Uterus (tissue), 4 donors: ENCODE data around the gene VKORC1. TPM values are rescaled to one million over a fixed set of nuclear protein-coding genes. Genes with fewer than 3 reads are reported as not detected.

ENCODE experiments used
- DNase-seq, 2 donors: peaks; one replicate each; pipeline ENCODE4 v3.0.0-alpha.2; 2019 to 2020
- H3K27ac ChIP-seq, 2 donors: fragments of 200-600 bp; sonication (generic); 1 replicate in 1 of 2; 2 replicates in 1 of 2; pipeline ENCODE4 v1.5.1; 2016 to 2018
- H3K27me3 ChIP-seq, 2 donors: fragments of 200-600 bp; sonication (generic); one replicate each; pipeline ENCODE4 v1.5.1; 2018 to 2019; ENCODE audit warnings: control low read depth in 1 of 2
- H3K36me3 ChIP-seq, 2 donors: fragments of 200-600 bp; sonication (generic); one replicate each; pipeline ENCODE4 v1.5.1; 2019; ENCODE audit warnings: control low read depth in 1 of 2
- H3K4me1 ChIP-seq, 2 donors: fragments of 200-600 bp; sonication (generic); one replicate each; pipeline ENCODE4 v1.5.1; 2018 to 2019; ENCODE audit warnings: control low read depth in 1 of 2
- H3K4me3 ChIP-seq, 2 donors: fragments of 200-600 bp; sonication (generic); 1 replicate in 1 of 2; 2 replicates in 1 of 2; pipeline ENCODE4 v1.5.1; 2018 to 2019; ENCODE audit warnings: mild to moderate bottlenecking in 1 of 2
- H3K9me3 ChIP-seq, 2 donors: fragments of 200-600 bp; sonication (generic); one replicate each; pipeline ENCODE4 v1.5.1; 2019; ENCODE audit warnings: control low read depth in 1 of 2
- CTCF ChIP-seq, 4 experiments: fragments of 200-600 bp in 2 of 4; fragments of 450-650 bp in 2 of 4; sonication (generic) in 2 of 4; IDR thresholded peaks; one replicate each; pipeline ENCODE4 v1.5.1; 2016 to 2019; ENCODE audit warnings: antibody characterized with exemption in 4 of 4, mild to moderate bottlenecking in 2 of 4, moderate library complexity in 1 of 4
- POLR2A ChIP-seq, 2 donors: fragments of 450-650 bp; IDR thresholded peaks; one replicate each; pipeline ENCODE4 v1.6.1; 2016; ENCODE audit warnings: antibody characterized with exemption in 2 of 2, mild to moderate bottlenecking in 1 of 2, moderate library complexity in 1 of 2
- intact Hi-C: fragments of 100-400 bp; cut with DNase I; formaldehyde crosslinking; loops from one replicate; pipeline ENCODE4 v1.15.1; 2023; ENCODE audit warnings: low total_unique reads
- total RNA-seq, 4 donors: library from RNA; depleted of rRNA in 3 of 4; stranded (reverse); fragments of >200 nt in 3 of 4; gene quantifications; one replicate each; pipeline versions ENCODE4 v1.1.0 to v1.2.4, GENCODE V29; 2014 to 2023
- donor health status: DM: yes; HTN: yes; CAD: no.

The VKORC1 gene
- total RNA-seq, 4 donors from 2014 or later = 68.7 to 81.8 (median 73.5) TPM

- TF ChIP-seq CTCF (IDR thresholded peaks at IDR 0.05) (no peak), POLR2A (IDR thresholded peaks at IDR 0.05) (no peak)
- no peak overlapping the region for H3K4me3 ChIP-seq
- no peaks in the 10 kb centered on the region for H3K27me3 ChIP-seq
- H3K9me3 ChIP-seq = no peaks in the 10 kb centered on the region
- H3K4me1 ChIP-seq = no peaks in the 10 kb centered on the region
- H3K36me3 ChIP-seq = no peaks in the 10 kb centered on the region
- intact Hi-C loops = no loop called here
- H3K27ac ChIP-seq = no peak overlapping the region
- no peak for DNase-seq
Measured at GRCh38 chr16:31080756-31081419, 13.7 kb downstream of the VKORC1 start.

GRCh38 chr16:31080035-31080629 lies 14.5 kb downstream of the VKORC1 start:
- Histone ChIP-seq H3K27ac (no peak overlapping the region), H3K9me3 (no peaks in the 10 kb centered on the region), H3K4me1 (no peaks in the 10 kb centered on the region), H3K36me3 (no peaks in the 10 kb centered on the region), H3K27me3 (no peaks in the 10 kb centered on the region), H3K4me3 (no peak overlapping the region)
- intact Hi-C loops = no loop called here
- no peak for DNase-seq
- TF ChIP-seq POLR2A (IDR thresholded peaks at IDR 0.05) (no peak), CTCF (IDR thresholded peaks at IDR 0.05) (no peak)

- no peak overlapping the region for H3K27ac ChIP-seq
- H3K9me3 ChIP-seq = no peaks in the 10 kb centered on the region
- no peaks in the 10 kb centered on the region for H3K27me3 ChIP-seq
- H3K36me3 ChIP-seq = no peaks in the 10 kb centered on the region
- TF ChIP-seq POLR2A (IDR thresholded peaks at IDR 0.05) (no peak), CTCF (IDR thresholded peaks at IDR 0.05) (no peak)
- no peak overlapping the region for H3K4me3 ChIP-seq
- intact Hi-C loops = no loop called here
- no peaks in the 10 kb centered on the region for H3K4me1 ChIP-seq
- no peak for DNase-seq
Measured at GRCh38 chr16:31079342-31079944, 15.2 kb downstream of the VKORC1 start.

- Histone ChIP-seq H3K9me3 (no peaks in the 10 kb centered on the region), H3K36me3 (no peaks in the 10 kb centered on the region), H3K27me3 (no peaks in the 10 kb centered on the region), H3K4me1 (no peaks in the 10 kb centered on the region), H3K27ac (no peak overlapping the region), H3K4me3 (no peak overlapping the region)
- intact Hi-C loops = no loop called here
- TF ChIP-seq CTCF (IDR thresholded peaks at IDR 0.05) = no peak
- no peak for TF ChIP-seq POLR2A (IDR thresholded peaks at IDR 0.05)
- DNase-seq = no peak
Measured at GRCh38 chr16:31078597-31079341, 15.8 kb downstream of the VKORC1 start.
